Choroid plexus epithelial cell (primary cell): ENCODE data around the gene GCN1.

Source experiments
- DNase-seq: peaks from one replicate; pipeline ENCODE4 v3.0.0-alpha.2; 2010; ENCODE audit warnings: low read depth
- H3K4me3 ChIP-seq: 2 replicates; pipeline ENCODE4 v1.5.1; 2011; ENCODE audit warnings: low read depth, mild to moderate bottlenecking, control low read depth, low read length, moderate library complexity
- CTCF ChIP-seq: conservative IDR thresholded peaks from 2 replicates; pipeline ENCODE4 v1.5.1; 2011; ENCODE audit warnings: low read depth, mild to moderate bottlenecking, control low read depth, inconsistent platforms, low read length, moderate library complexity

The GCN1 gene

GRCh38 chr12:120132054-120132836, 62.3 kb downstream of the GCN1 start:
- DNase-seq, result no peak
- no peak overlapping the region for H3K4me3 ChIP-seq
- no peak for TF ChIP-seq CTCF

GRCh38 chr12:120131116-120131515, 63.4 kb downstream of the GCN1 start:
- H3K4me3 ChIP-seq, result no peak overlapping the region
- no peak for DNase-seq
- no peak for TF ChIP-seq CTCF

GRCh38 chr12:120130011-120130410, 64.5 kb downstream of the GCN1 start:
- no peak overlapping the region for H3K4me3 ChIP-seq
- no peak for TF ChIP-seq CTCF
- no peak for DNase-seq

GRCh38 chr12:120126635-120127005, 67.9 kb downstream of the GCN1 start:
- no peak for TF ChIP-seq CTCF
- peak; percentile 80 for DNase-seq

GRCh38 chr12:120125792-120126634, 68.5 kb downstream of the GCN1 start:
- DNase-seq, result peak; percentile 76

More at GRCh38 chr12:120126635-120127005, 67.9 kb downstream of the GCN1 start:
- H3K4me3 ChIP-seq, result no peak overlapping the region

GRCh38 chr12:120125029-120125428, 69.5 kb downstream of the GCN1 start:
- TF ChIP-seq CTCF, result no peak
- no peak overlapping the region for H3K4me3 ChIP-seq
- no peak for DNase-seq

More at GRCh38 chr12:120125792-120126634, 68.5 kb downstream of the GCN1 start:
- H3K4me3 ChIP-seq, result no peak overlapping the region
- no peak for TF ChIP-seq CTCF
